A673 (cell line): ENCODE data around the gene OR2H1. TPM values are rescaled to one million over a fixed set of nuclear protein-coding genes. Genes with fewer than 3 reads are reported as not detected.

Source experiments
- BruUV-seq: library from RNA; stranded (reverse); fragments of 400-500 nt; replicated peaks from 2 replicates; lab custom pipeline; 2021; lab: Mats Ljungman, UMichigan
- CTCF ChIA-PET: fragments of 300-600 bp; sonication (Branson Sonifier 250); formaldehyde crosslinking; loops from one replicate; lab custom pipeline; 2022; ENCODE audit warnings: antibody characterized with exemption; lab: Charles Lee
- POLR2A ChIA-PET: fragments of 300-600 bp; sonication (Branson Sonifier 250); formaldehyde crosslinking; loops from one replicate; lab custom pipeline; 2022; ENCODE audit warnings: antibody characterized with exemption; ENCODE audit not compliant: low non-redundant PET; lab: Charles Lee
- DNase-seq: peaks from one replicate; pipeline ENCODE4 v3.0.0-alpha.2; 2015; ENCODE audit warnings: low spot score
- H3K27ac ChIP-seq: fragments of 200-600 bp; sonication (generic); 2 replicates; pipeline ENCODE4 v1.5.1; 2016; ENCODE audit warnings: mixed run types, low read depth, mild to moderate bottlenecking, mixed read lengths, antibody characterized with exemption, low read length; ENCODE audit not compliant: poor library complexity, severe bottlenecking
- H3K27me3 ChIP-seq: fragments of 200-600 bp; sonication (generic); replicated peaks from 2 replicates; pipeline ENCODE4 v1.6.1; 2017; ENCODE audit warnings: mixed run types, low read depth, mild to moderate bottlenecking, mixed read lengths, antibody characterized with exemption, low read length; ENCODE audit not compliant: insufficient read depth, poor library complexity
- H3K36me3 ChIP-seq: fragments of 200-600 bp; sonication (generic); 2 replicates; pipeline ENCODE4 v1.6.1; 2016; ENCODE audit warnings: mixed run types, mild to moderate bottlenecking, mixed read lengths, antibody characterized with exemption, low read length; ENCODE audit not compliant: insufficient read depth, poor library complexity, severe bottlenecking
- H3K4me1 ChIP-seq: fragments of 200-600 bp; sonication (generic); 2 replicates; pipeline ENCODE4 v1.6.1; 2017; ENCODE audit warnings: mixed run types, mild to moderate bottlenecking, mixed read lengths, antibody characterized with exemption, low read length; ENCODE audit not compliant: insufficient read depth, poor library complexity, severe bottlenecking
- H3K4me3 ChIP-seq: fragments of 200-600 bp; sonication (generic); 2 replicates; pipeline ENCODE4 v1.5.1; 2016; ENCODE audit warnings: low read depth, mixed run types, mild to moderate bottlenecking, mixed read lengths, low read length; ENCODE audit not compliant: poor library complexity, severe bottlenecking
- H3K9me3 ChIP-seq: fragments of 200-600 bp; sonication (generic); 2 replicates; pipeline ENCODE4 v1.6.1; 2016; ENCODE audit warnings: mixed run types, low read depth, mild to moderate bottlenecking, mixed read lengths, antibody characterized with exemption, low read length; ENCODE audit not compliant: poor library complexity, severe bottlenecking
- CTCF ChIP-seq: fragments of 300-800, 200-600 bp; sonication (generic); conservative IDR thresholded peaks from 2 replicates; pipeline ENCODE4 v1.5.1; 2017; ENCODE audit warnings: low read depth, mild to moderate bottlenecking, antibody characterized with exemption, low read length, moderate library complexity, mixed read lengths
- EZH2 ChIP-seq: fragments of 200-600 bp; sonication (generic); IDR thresholded peaks from 2 replicates; pipeline ENCODE4 v1.6.1; 2017; ENCODE audit warnings: borderline replicate concordance, low read depth, mild to moderate bottlenecking, mixed read lengths, antibody characterized with exemption, low read length; ENCODE audit not compliant: poor library complexity, severe bottlenecking
- intact Hi-C: fragments of 100-400 bp; cut with micrococcal nuclease; formaldehyde crosslinking; loops from one replicate; pipeline ENCODE4 v1.10.0; 2022; ENCODE audit not compliant: unreplicated experiment
- total RNA-seq: library from RNA; stranded (reverse); gene quantifications from 2 replicates; pipeline ENCODE4 v1.2.3, GENCODE V29; 2021

OR2H1 gene
- total RNA-seq, 1 experiment from 2014 or later: not detected

DNA sequence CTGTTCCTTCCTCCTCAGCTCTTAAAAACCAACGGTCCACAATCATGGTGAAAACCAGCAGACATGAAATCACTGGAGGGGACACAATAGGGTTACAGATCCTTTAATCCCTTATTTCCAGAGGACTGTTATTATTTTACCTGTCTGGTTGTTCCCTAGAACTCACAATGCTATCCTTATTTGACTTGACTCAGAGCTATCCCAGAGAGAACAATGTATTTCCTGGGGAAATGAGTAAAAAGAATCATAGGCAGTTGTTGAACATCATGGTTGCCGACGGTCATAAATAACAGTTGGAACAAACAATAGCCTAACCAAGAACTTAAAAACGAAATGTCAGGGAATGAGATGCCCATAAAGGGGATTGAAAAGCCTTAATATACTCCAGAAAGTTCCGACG lies 9.3 kb downstream of the OR2H1 start:
- no peak overlapping the region for H3K27ac ChIP-seq
- H3K4me3 ChIP-seq: no peak overlapping the region
- BruUV-seq: no TSS peak
- POLR2A ChIA-PET: no interaction called here
- no peak for DNase-seq
- TF ChIP-seq CTCF (no peak), EZH2 (no peak)
- H3K27me3 ChIP-seq: peaks cover 60% of the 10 kb centered on the region
- no peaks in the 10 kb centered on the region for H3K4me1 ChIP-seq
- CTCF ChIA-PET: no interaction called here
- H3K36me3 ChIP-seq: no peaks in the 10 kb centered on the region
- H3K9me3 ChIP-seq: no peaks in the 10 kb centered on the region
- intact Hi-C loops: no loop called here

GRCh38 chr6:29474996-29475395 lies 18.0 kb downstream of the OR2H1 start:
- no peaks in the 10 kb centered on the region for H3K9me3 ChIP-seq
- no TSS peak for BruUV-seq
- no peak overlapping the region for H3K27ac ChIP-seq
- H3K36me3 ChIP-seq: no peaks in the 10 kb centered on the region
- H3K27me3 ChIP-seq: peaks cover 14% of the 10 kb centered on the region
- H3K4me1 ChIP-seq: no peaks in the 10 kb centered on the region
- ChIA-PET CTCF (no interaction called here), POLR2A (no interaction called here)
- no peak overlapping the region for H3K4me3 ChIP-seq
- DNase-seq: no peak
- no peak for TF ChIP-seq CTCF
- no peak for TF ChIP-seq EZH2
- intact Hi-C loops: no loop called here

DNA sequence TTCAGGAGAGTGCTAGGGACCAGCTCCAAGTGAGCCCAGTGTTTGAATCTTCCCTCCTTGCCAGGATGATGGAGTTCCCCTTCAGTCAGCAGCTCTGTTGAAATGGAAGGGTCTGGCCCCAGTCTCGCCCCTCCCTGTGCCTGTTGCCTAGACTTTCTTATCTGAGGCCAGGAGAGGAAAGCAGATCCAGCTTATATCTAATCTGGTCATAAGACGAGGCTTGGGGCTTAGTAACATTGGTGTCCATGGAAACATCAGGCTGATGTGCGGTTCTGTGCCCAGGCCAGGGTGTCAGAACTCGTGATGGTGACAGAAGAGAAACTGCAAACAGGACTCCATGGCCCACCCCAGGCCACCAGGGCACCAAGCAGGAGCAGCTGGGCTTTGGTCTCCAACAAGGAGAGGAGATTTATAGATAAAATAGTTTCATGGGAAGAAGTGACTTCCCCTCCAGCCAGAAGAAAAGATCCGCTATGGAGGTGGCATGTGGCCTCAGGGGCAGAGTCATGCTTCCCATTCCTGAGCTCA lies 21.0 kb downstream of the OR2H1 start:
- no TSS peak for BruUV-seq
- H3K36me3 ChIP-seq: no peaks in the 10 kb centered on the region
- no peak overlapping the region for H3K27ac ChIP-seq
- ChIA-PET CTCF (no interaction called here), POLR2A (no interaction called here)
- DNase-seq: no peak
- no peaks in the 10 kb centered on the region for H3K27me3 ChIP-seq
- no peak for TF ChIP-seq CTCF
- no peak for TF ChIP-seq EZH2
- no peaks in the 10 kb centered on the region for H3K9me3 ChIP-seq
- no peak overlapping the region for H3K4me3 ChIP-seq
- no peaks in the 10 kb centered on the region for H3K4me1 ChIP-seq
- intact Hi-C loops: no loop called here
